WTC11 (cell line): ENCODE data around the gene PPP1R1B. TPM values are rescaled to one million over a fixed set of nuclear protein-coding genes. Genes with fewer than 3 reads are reported as not detected.

Experiments
- ARID4B ChIP-seq: sonication (generic); formaldehyde crosslinking; IDR thresholded peaks from 2 replicates; pipeline ENCODE4 v1.8.0; 2023; ENCODE audit warnings: missing genetic modification reagents, mild to moderate bottlenecking, borderline replicate concordance
- ATF2 ChIP-seq: sonication (generic); formaldehyde crosslinking; IDR thresholded peaks from 2 replicates; pipeline ENCODE4 v1.8.1; 2022; ENCODE audit warnings: low read depth, missing genetic modification reagents, borderline replicate concordance
- CREM ChIP-seq: sonication (generic); formaldehyde crosslinking; IDR thresholded peaks from 2 replicates; pipeline ENCODE4 v1.8.1; 2022; ENCODE audit warnings: mild to moderate bottlenecking, missing genetic modification reagents, moderate library complexity
- E2F4 ChIP-seq: sonication (generic); formaldehyde crosslinking; IDR thresholded peaks from 2 replicates; pipeline ENCODE4 v1.8.1; 2022; ENCODE audit warnings: low read depth, mild to moderate bottlenecking, moderate library complexity, missing genetic modification reagents, borderline replicate concordance
- ELF4 ChIP-seq: sonication (generic); formaldehyde crosslinking; IDR thresholded peaks from 2 replicates; pipeline ENCODE4 v1.8.1; 2022; ENCODE audit warnings: low read depth, mild to moderate bottlenecking, moderate library complexity, missing genetic modification reagents
- FOXK1 ChIP-seq: sonication (generic); formaldehyde crosslinking; IDR thresholded peaks from 2 replicates; pipeline ENCODE4 v1.8.0; 2022; ENCODE audit warnings: mild to moderate bottlenecking, moderate library complexity, missing genetic modification reagents
- GABPB1 ChIP-seq: sonication (generic); formaldehyde crosslinking; IDR thresholded peaks from 2 replicates; pipeline ENCODE4 v1.8.1; 2023; ENCODE audit warnings: mild to moderate bottlenecking, missing genetic modification reagents
- IRF1 ChIP-seq: sonication (generic); formaldehyde crosslinking; IDR thresholded peaks from 2 replicates; pipeline ENCODE4 v1.8.0; 2023; ENCODE audit warnings: missing genetic modification reagents
- JUN ChIP-seq: sonication (generic); formaldehyde crosslinking; IDR thresholded peaks from 2 replicates; pipeline ENCODE4 v1.8.0; 2023; ENCODE audit warnings: mild to moderate bottlenecking, missing genetic modification reagents
- MAX ChIP-seq: sonication (generic); formaldehyde crosslinking; IDR thresholded peaks from 2 replicates; pipeline ENCODE4 v1.8.0; 2022; ENCODE audit warnings: mild to moderate bottlenecking, missing genetic modification reagents
- RELA ChIP-seq: sonication (generic); formaldehyde crosslinking; IDR thresholded peaks from 2 replicates; pipeline ENCODE4 v1.8.1; 2022; ENCODE audit warnings: missing genetic modification reagents, mild to moderate bottlenecking, borderline replicate concordance
- SMAD4 ChIP-seq: sonication (generic); formaldehyde crosslinking; IDR thresholded peaks from 2 replicates; pipeline ENCODE4 v1.8.0; 2022; ENCODE audit warnings: mild to moderate bottlenecking, missing genetic modification reagents
- SOX15 ChIP-seq: fragments of 250-450 bp; sonication (Bioruptor Pico); IDR thresholded peaks from 2 replicates; pipeline ENCODE4 v1.9.0; 2021; ENCODE audit warnings: mild to moderate bottlenecking
- STAT6 ChIP-seq: sonication (generic); formaldehyde crosslinking; conservative IDR thresholded peaks from 2 replicates; pipeline ENCODE4 v1.8.1; 2023; ENCODE audit warnings: mild to moderate bottlenecking, low read depth, missing genetic modification reagents, moderate library complexity
- TP53 ChIP-seq: sonication (generic); formaldehyde crosslinking; IDR thresholded peaks from 2 replicates; pipeline ENCODE4 v1.8.1; 2023; ENCODE audit warnings: mild to moderate bottlenecking, missing genetic modification reagents
- ZMAT4 ChIP-seq: fragments of 250-450 bp; sonication (Bioruptor Pico); IDR thresholded peaks from 2 replicates; pipeline ENCODE4 v1.9.0; 2021; ENCODE audit warnings: mild to moderate bottlenecking
- ZNF138 ChIP-seq: sonication (generic); formaldehyde crosslinking; conservative IDR thresholded peaks from 2 replicates; pipeline ENCODE4 v1.8.1; 2022; ENCODE audit warnings: mild to moderate bottlenecking, moderate library complexity, missing genetic modification reagents
- ZNF263 ChIP-seq: sonication (generic); formaldehyde crosslinking; IDR thresholded peaks from 2 replicates; pipeline ENCODE4 v1.8.1; 2022; ENCODE audit warnings: low read depth, mild to moderate bottlenecking, moderate library complexity, missing genetic modification reagents
- ZNF423 ChIP-seq: fragments of 250-450 bp; sonication (Bioruptor Pico); IDR thresholded peaks from 2 replicates; pipeline ENCODE4 v2.1.2; 2022; ENCODE audit warnings: mild to moderate bottlenecking, moderate library complexity
- ZSCAN18 ChIP-seq: fragments of 250-450 bp; sonication (Bioruptor Pico); IDR thresholded peaks from 2 replicates; pipeline ENCODE4 v2.1.2; 2022; ENCODE audit warnings: mild to moderate bottlenecking, moderate library complexity
- total RNA-seq: library from RNA; stranded (reverse); gene quantifications from 3 replicates; pipeline ENCODE4 v1.2.3, GENCODE V29; 2021

The PPP1R1B gene
- total RNA-seq, 1 experiment from 2014 or later, result 20.5 TPM

- TF ChIP-seq IRF1 (CRISPR knock-in tag), result no peak
- TF ChIP-seq SOX15 (CRISPR knock-in tag), result no peak
- TF ChIP-seq E2F4 (CRISPR knock-in tag), result no peak
- TF ChIP-seq ZNF138 (CRISPR knock-in tag), result no peak
- 0 out of 2 replicates have a peak, but pooled peaks have one; percentile 35 for TF ChIP-seq ZNF423
- no peak for TF ChIP-seq FOXK1 (CRISPR knock-in tag)
- no peak for TF ChIP-seq ZMAT4 (CRISPR knock-in tag)
- TF ChIP-seq STAT6 (CRISPR knock-in tag), result no peak
- no peak for TF ChIP-seq ATF2 (CRISPR knock-in tag)
- TF ChIP-seq JUN, result no peak
- no peak for TF ChIP-seq CREM (CRISPR knock-in tag)
- TF ChIP-seq ELF4 (CRISPR knock-in tag), result no peak
- TF ChIP-seq MAX, result no peak
- 0 out of 2 replicates have a peak, but pooled peaks have one; percentile 63 for TF ChIP-seq TP53
- TF ChIP-seq GABPB1 (CRISPR knock-in tag), result 0 out of 2 replicates have a peak, but pooled peaks have one; percentile 38
- TF ChIP-seq ZSCAN18 (CRISPR knock-in tag), result no peak
- TF ChIP-seq ARID4B (CRISPR knock-in tag), result no peak
- no peak for TF ChIP-seq SMAD4
- TF ChIP-seq ZNF263 (CRISPR knock-in tag), result no peak
- no peak for TF ChIP-seq RELA (CRISPR knock-in tag)
- TF ChIP-seq, all 79 proteins: peak for 8
These were observed 45.1 kb downstream of the PPP1R1B start (continued) for GRCh38 chr17:39671651-39672521.
